ENCODE data around the gene IL13RA1.

The IL13RA1 gene

DNA sequence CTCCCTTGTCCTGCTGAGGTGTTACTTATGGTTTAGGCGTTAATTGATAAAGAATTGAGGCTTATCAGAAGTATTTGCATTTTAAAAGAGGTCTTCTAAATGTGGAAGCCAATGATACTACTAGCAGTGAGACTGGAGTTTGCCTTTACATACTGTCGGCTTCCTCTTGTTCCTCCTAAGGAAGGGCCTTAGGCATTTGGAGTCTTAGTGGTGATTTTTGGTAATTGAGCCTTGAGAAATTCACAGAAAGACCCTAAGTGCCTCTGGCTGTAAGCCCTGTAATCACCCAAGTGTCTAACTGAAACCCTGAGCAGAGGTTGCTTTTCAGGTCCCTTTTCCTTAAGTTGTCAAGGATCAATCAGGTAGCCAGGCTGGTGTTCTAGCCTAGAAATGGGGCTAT, 14.8 kb downstream of the IL13RA1 start:
- H3K4me3 ChIP-seq (ENCODE audit: low read depth, low read length) = no peak overlapping the region
- TF ChIP-seq, protein P1, sequence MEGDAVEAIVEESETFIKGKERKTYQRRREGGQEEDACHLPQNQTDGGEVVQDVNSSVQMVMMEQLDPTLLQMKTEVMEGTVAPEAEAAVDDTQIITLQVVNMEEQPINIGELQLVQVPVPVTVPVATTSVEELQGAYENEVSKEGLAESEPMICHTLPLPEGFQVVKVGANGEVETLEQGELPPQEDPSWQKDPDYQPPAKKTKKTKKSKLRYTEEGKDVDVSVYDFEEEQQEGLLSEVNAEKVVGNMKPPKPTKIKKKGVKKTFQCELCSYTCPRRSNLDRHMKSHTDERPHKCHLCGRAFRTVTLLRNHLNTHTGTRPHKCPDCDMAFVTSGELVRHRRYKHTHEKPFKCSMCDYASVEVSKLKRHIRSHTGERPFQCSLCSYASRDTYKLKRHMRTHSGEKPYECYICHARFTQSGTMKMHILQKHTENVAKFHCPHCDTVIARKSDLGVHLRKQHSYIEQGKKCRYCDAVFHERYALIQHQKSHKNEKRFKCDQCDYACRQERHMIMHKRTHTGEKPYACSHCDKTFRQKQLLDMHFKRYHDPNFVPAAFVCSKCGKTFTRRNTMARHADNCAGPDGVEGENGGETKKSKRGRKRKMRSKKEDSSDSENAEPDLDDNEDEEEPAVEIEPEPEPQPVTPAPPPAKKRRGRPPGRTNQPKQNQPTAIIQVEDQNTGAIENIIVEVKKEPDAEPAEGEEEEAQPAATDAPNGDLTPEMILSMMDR (conservative IDR thresholded peaks at IDR 0.05; ENCODE audit: low read depth, low read length) = no peak
- no peak for DNase-seq (ENCODE audit: low read depth)

DNA sequence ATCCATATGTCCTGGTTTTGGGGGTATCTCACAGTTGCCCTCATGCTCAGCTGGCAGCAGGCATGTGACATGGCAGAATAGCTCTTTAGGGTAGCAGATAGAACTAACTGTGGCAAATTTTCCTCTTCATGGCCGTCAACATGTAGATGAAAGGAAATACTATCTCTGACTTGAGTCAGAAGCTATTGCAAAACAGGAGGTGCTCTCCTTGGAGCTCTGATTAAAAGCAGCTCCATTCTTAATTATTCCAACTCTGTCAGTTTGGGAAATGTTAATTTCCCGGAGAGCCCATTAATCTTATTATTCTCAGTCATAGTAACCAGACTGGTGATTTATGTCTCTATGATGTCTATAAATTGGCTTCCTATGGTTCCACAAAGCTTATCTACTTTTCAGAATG, 18.2 kb downstream of the IL13RA1 start:
- DNase-seq (ENCODE audit: low read depth) = peak; percentile 42
- TF ChIP-seq, protein P1 (conservative IDR thresholded peaks at IDR 0.05; ENCODE audit: low read depth, low read length) = no peak
- H3K4me3 ChIP-seq (ENCODE audit: low read depth, low read length) = no peak overlapping the region

DNA sequence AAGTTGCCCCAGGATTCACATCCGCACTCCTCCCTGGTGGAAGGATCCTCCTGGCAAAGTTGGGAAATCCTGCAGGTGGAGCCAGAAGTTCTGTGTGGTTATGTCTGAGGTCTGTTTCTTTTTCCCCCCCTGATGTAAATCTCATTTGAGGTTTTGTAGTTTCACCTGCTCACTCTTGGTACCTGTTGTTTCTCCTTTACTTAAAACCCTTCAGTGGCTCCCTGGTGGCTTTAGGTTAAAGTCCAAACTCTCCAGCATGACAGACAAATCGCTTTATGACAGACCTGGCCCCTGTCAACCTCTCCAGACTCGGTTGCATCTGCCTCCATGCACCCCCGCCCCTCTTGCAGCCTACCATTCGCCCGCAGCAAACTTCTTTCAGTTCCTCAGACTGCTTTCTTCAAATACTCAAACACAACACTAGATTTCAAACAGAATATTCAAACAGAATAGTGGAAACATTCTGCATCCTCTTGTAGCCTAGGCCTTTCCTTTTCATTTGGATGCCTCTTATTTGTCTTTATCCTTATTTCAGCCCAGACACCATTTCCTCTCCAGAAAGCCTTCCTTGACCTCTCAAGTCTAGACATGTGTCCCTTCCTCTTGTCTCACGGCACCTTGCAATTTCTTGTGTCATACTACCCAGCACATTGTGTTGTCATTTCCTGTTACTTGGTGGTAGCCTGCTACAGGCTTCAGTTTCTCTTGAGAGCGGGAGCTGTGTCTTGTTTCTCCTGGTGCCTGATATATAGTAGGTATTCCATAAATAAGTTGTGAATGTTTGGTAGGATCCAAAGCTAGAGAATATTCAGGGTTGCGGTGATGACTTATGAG, 24.8 kb downstream of the IL13RA1 start:
- no peak overlapping the region for H3K4me3 ChIP-seq (ENCODE audit: low read depth, low read length)
- TF ChIP-seq, protein P1 (conservative IDR thresholded peaks at IDR 0.05; ENCODE audit: low read depth, low read length) = no peak
- no peak for DNase-seq (ENCODE audit: low read depth)

DNA sequence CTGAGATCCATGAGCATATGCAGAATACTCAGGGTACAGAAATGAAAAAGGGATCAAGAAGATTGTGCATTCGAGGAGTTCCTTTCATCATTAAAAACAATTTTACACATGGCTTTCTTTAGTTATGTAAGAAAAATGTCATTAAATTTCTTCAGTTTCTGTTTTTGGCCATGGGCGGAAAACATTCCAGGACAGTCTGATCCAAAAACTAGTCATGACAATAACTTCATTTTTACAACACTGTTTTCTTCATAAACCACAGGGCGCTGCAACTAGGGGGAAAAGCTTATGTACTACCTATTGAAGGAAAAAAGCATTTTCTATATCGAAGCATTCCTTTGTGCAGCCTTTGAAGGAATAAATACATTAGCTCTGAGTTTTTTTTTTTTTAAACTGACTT, 28.2 kb downstream of the IL13RA1 start:
- TF ChIP-seq, protein P1 (conservative IDR thresholded peaks at IDR 0.05; ENCODE audit: low read depth, low read length) = no peak
- DNase-seq (ENCODE audit: low read depth) = no peak
- no peak overlapping the region for H3K4me3 ChIP-seq (ENCODE audit: low read depth, low read length)

DNA sequence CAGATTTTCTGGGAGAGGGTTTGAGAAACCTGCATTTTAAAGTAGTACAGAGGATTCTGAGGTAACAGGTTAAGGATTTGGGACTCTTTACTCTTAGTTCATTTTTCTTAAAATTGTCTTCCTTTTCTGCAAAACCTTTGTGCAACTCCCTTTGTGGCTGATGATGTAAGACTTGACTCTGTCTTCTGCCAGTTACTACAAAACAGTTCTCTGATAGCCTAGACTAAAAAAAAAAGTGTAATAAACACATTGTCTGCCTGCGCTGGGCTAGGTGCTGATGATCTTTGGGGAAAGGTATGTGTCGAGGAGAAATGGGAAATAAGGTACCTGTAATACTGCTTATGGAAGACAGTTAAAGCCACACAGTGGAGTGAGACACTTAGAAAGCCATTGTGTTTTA, 28.7 kb downstream of the IL13RA1 start:
- H3K4me3 ChIP-seq (ENCODE audit: low read depth, low read length) = no peak overlapping the region
- TF ChIP-seq, protein P1 (conservative IDR thresholded peaks at IDR 0.05; ENCODE audit: low read depth, low read length) = no peak
- DNase-seq (ENCODE audit: low read depth) = peak; percentile 38

DNA sequence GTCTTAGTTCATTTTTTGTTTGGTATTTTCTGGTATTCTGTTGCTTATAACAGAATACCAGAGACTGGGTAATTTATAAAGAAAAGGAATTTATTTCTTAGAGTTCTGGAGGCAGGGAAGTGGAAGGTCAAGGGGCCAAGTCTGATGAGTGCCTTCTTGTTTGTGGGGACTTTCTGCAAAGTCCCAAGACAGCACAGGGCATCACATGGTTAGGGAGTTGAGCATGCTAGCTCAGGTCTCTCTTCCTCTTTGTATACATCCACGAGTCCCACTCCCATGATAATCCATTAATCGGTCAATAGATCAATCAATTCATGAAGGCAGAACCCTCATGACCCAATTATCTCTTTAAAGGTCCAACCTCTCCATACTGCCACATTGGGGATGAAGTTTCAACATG, 31.1 kb downstream of the IL13RA1 start:
- TF ChIP-seq, protein P1 (conservative IDR thresholded peaks at IDR 0.05; ENCODE audit: low read depth, low read length) = no peak
- H3K4me3 ChIP-seq (ENCODE audit: low read depth, low read length) = no peak overlapping the region
- no peak for DNase-seq (ENCODE audit: low read depth)

DNA sequence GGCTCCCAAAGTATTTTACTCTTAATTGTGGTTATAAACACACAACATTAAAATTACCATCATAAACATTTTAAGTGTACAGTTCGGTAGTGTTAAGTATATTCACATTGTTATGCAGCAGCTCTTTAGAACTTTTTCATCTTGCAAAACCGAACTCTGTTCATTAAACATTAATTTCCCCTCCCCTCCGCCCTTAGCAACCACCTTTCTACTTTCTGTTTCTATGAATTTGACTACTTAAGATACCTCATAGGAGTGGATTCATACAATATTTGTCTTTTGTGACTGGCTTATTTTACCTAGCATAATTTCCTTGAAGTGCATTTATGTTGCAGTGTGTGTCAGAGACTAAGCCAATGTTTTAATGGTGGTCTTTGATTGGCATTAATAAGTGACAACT, 32.6 kb downstream of the IL13RA1 start:
- DNase-seq (ENCODE audit: low read depth) = no peak
- TF ChIP-seq, protein P1 (conservative IDR thresholded peaks at IDR 0.05; ENCODE audit: low read depth, low read length) = no peak
- no peak overlapping the region for H3K4me3 ChIP-seq (ENCODE audit: low read depth, low read length)
